MCF 10A (cell line): ENCODE measurements around the gene MBLAC1. TPM values are rescaled to one million over a fixed set of nuclear protein-coding genes. Genes with fewer than 3 reads are reported as not detected.

Source experiments
- BruUV-seq: library from RNA; stranded (reverse); fragments of 400-500 nt; replicated peaks from 2 replicates; lab custom pipeline; 2021; lab: Mats Ljungman, UMichigan
- CTCF ChIA-PET: fragments of 300-600 bp; sonication (Branson Sonifier 250); formaldehyde crosslinking; extraction: SDS; loops from one replicate; lab custom pipeline; 2021; ENCODE audit warnings: antibody characterized with exemption, inconsistent platforms; lab: Yijun Ruan, JAX
- POLR2A ChIA-PET: fragments of 300-600, 350-650 bp; sonication (Branson Sonifier 250); formaldehyde crosslinking; extraction: SDS; loops from one replicate; lab custom pipeline; 2020; ENCODE audit warnings: antibody characterized with exemption, inconsistent platforms; lab: Yijun Ruan, JAX
- DNase-seq: peaks from one replicate; pipeline ENCODE4 v3.0.0-alpha.2; 2018; ENCODE audit not compliant: unreplicated experiment
- H3K27ac Mint-ChIP-seq: one replicate; pipeline ENCODE4 v1.8.0; 2022; ENCODE audit warnings: mild to moderate bottlenecking, low read depth, mixed read lengths; ENCODE audit not compliant: unreplicated experiment
- H3K27me3 Mint-ChIP-seq: one replicate; pipeline ENCODE4 v1.8.0; 2022; ENCODE audit warnings: mixed read lengths; ENCODE audit not compliant: insufficient read depth, unreplicated experiment
- H3K36me3 Mint-ChIP-seq: one replicate; pipeline ENCODE4 v1.8.0; 2022; ENCODE audit warnings: mild to moderate bottlenecking, moderate library complexity, mixed read lengths; ENCODE audit not compliant: insufficient read depth, unreplicated experiment
- H3K4me1 Mint-ChIP-seq: one replicate; pipeline ENCODE4 v1.8.0; 2022; ENCODE audit warnings: mixed read lengths; ENCODE audit not compliant: insufficient read depth, unreplicated experiment
- H3K4me3 Mint-ChIP-seq: one replicate; pipeline ENCODE4 v1.8.0; 2022; ENCODE audit warnings: mild to moderate bottlenecking, moderate library complexity, mixed read lengths; ENCODE audit not compliant: unreplicated experiment
- H3K9me3 Mint-ChIP-seq: one replicate; pipeline ENCODE4 v1.8.0; 2022; ENCODE audit warnings: mixed read lengths; ENCODE audit not compliant: unreplicated experiment
- CTCF ChIP-seq: fragments of 200-600 bp; IDR thresholded peaks from one replicate; pipeline ENCODE4 v1.8.0; 2022; ENCODE audit warnings: antibody characterized with exemption, mild to moderate bottlenecking; ENCODE audit not compliant: unreplicated experiment
- intact Hi-C: fragments of 100-400 bp; cut with micrococcal nuclease; formaldehyde crosslinking; loops from 2 replicates; pipeline ENCODE4 v1.14.1; 2022
- total RNA-seq: library from RNA; stranded (reverse); gene quantifications from 2 replicates; pipeline ENCODE4 v1.2.3, GENCODE V29; 2022

Gene MBLAC1
- total RNA-seq, 1 experiment from 2014 or later, result 3.2 TPM

GRCh38 chr7:100085515-100085914 lies 41.3 kb upstream of the MBLAC1 start:
- DNase-seq, result no peak
- H3K4me1 Mint-ChIP-seq, result peaks cover 18% of the 10 kb centered on the region
- H3K27ac Mint-ChIP-seq, result no peak overlapping the region
- no TSS peak for BruUV-seq
- no peak for TF ChIP-seq CTCF
- H3K36me3 Mint-ChIP-seq, result peaks cover 18% of the 10 kb centered on the region
- no peak overlapping the region for H3K4me3 Mint-ChIP-seq
- intact Hi-C loops, result loop anchor here (10.0 kb wide), 1 partner anchor 171 kb away; the partner anchor contains the start of gene TRIM4
- POLR2A ChIA-PET, result no interaction called here
- CTCF ChIA-PET, result interaction anchor here (1.0 to 1.3 kb wide), 3 partner anchors 60 to 152 kb away, joined by 4 to 5 read pairs (median 4); no protein-coding TSS in a partner anchor
- H3K27me3 Mint-ChIP-seq, result no peaks in the 10 kb centered on the region
- no peaks in the 10 kb centered on the region for H3K9me3 Mint-ChIP-seq

GRCh38 chr7:100087055-100087750 lies 39.6 kb upstream of the MBLAC1 start:
- no TSS peak for BruUV-seq
- Mint-ChIP-seq H3K27ac (no peak overlapping the region), H3K27me3 (no peaks in the 10 kb centered on the region), H3K4me3 (peak overlapping the region; percentile 54), H3K36me3 (peaks cover 35% of the 10 kb centered on the region), H3K9me3 (no peaks in the 10 kb centered on the region), H3K4me1 (peaks cover 18% of the 10 kb centered on the region)
- no peak for TF ChIP-seq CTCF
- CTCF ChIA-PET, result interaction anchor here (0.6 kb wide), 1 partner anchor 97 kb away, joined by 3 read pairs; no protein-coding TSS in a partner anchor
- POLR2A ChIA-PET, result interaction anchor here (0.8 to 1.1 kb wide), 4 partner anchors 13 to 71 kb away, joined by 3 to 6 read pairs (median 3); no protein-coding TSS in a partner anchor
- intact Hi-C loops, result loop anchor here (10.0 kb wide), 1 partner anchor 172 kb away; the partner anchor contains the start of gene TRIM4
- DNase-seq, result no peak

- H3K4me1 Mint-ChIP-seq, result peaks cover 18% of the 10 kb centered on the region
- POLR2A ChIA-PET, result interaction anchor here (0.6 to 3.7 kb wide), 13 partner anchors 12 to 650 kb away, joined by 3 to 92 read pairs (median 4); partner anchors contain the start of genes AP4M1, LAMTOR4, MCM7 and PTCD1
- no peak for TF ChIP-seq CTCF
- CTCF ChIA-PET, result interaction anchor here (0.8 to 1.2 kb wide), 3 partner anchors 36 to 97 kb away, joined by 3 to 5 read pairs (median 3); no protein-coding TSS in a partner anchor
- peak overlapping the region; percentile 92 for H3K4me3 Mint-ChIP-seq
- intact Hi-C loops, result loop anchor here (10.0 kb wide), 1 partner anchor 173 kb away; the partner anchor contains the start of gene TRIM4
- TSS peak; percentile 69 for BruUV-seq
- peaks cover 44% of the 10 kb centered on the region for H3K36me3 Mint-ChIP-seq
- no peaks in the 10 kb centered on the region for H3K9me3 Mint-ChIP-seq
- DNase-seq, result no peak
- H3K27me3 Mint-ChIP-seq, result no peaks in the 10 kb centered on the region
- peak overlapping the region; percentile 76 for H3K27ac Mint-ChIP-seq
Observed at GRCh38 chr7:100088095-100088620, 38.6 kb upstream of the MBLAC1 start.
